ENCODE results near the gene SLC6A19. TPM values are rescaled to one million over a fixed set of nuclear protein-coding genes. Genes with fewer than 3 reads are reported as not detected.

Gene SLC6A19
- polyA plus RNA-seq, 1 of the 3 experiments (the other 2 are of a cell fraction), result not detected

DNA sequence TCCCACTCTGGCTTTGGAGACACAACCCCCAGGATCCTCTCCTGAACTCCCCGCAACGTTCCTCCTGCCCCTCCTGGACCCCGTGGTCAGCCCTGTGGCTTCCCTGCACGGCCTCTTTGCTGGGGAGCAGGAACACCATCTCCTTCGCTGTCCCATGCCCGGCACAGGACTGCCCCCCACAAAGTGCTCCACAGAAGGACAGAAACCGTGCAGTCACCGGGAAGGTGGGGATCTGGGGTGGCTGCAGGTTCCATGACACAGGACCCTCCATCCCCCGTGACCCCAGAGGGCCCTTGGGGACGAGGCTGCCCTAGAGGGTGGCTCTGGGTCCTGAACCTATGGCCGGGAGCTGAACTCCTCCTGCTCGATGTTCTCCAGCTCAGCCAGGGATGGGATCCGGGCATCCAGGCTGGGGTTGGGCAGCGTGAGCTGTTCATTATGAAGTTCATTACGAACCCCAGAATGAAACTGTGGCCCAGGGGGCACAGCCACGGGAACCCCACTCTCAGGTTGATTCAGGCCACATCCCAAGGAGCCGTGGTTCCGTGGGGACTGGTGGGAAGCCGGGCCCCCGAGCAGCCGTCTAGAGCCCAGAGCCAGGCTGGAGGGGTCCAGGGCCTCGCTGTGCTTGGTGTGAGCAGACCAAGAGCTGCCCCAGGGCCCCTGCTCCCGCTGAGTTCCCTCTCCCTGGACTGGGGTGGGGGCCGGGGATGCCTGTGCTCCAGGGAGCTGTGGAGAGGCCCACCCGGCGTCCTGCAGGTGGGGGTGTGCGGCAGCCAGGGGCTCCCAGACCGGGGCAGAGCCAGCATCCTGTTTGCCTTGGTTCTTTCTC, 684 bp upstream of the SLC6A19 start:
- H3K79me2 ChIP-seq (ENCODE audit: insufficient read depth), result no peaks in the 10 kb centered on the region
- no peaks in the 10 kb centered on the region for H3K9me2 ChIP-seq
- no peak overlapping the region for H2AFZ ChIP-seq (ENCODE audit: low read depth)
- TF ChIP-seq, protein P1, sequence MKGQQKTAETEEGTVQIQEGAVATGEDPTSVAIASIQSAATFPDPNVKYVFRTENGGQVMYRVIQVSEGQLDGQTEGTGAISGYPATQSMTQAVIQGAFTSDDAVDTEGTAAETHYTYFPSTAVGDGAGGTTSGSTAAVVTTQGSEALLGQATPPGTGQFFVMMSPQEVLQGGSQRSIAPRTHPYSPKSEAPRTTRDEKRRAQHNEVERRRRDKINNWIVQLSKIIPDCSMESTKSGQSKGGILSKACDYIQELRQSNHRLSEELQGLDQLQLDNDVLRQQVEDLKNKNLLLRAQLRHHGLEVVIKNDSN (IDR thresholded peaks at IDR 0.05; ENCODE audit: borderline replicate concordance, low read depth), result no peak
- TF ChIP-seq JUND (IDR thresholded peaks at IDR 0.05) (no peak), SMC3 (IDR thresholded peaks at IDR 0.05; ENCODE audit: low read depth, low read length) (no peak)
- TF ChIP-seq, protein P2, sequence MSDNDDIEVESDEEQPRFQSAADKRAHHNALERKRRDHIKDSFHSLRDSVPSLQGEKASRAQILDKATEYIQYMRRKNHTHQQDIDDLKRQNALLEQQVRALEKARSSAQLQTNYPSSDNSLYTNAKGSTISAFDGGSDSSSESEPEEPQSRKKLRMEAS (IDR thresholded peaks at IDR 0.05; ENCODE audit: low read depth), result no peak
- TF ChIP-seq, protein P3, sequence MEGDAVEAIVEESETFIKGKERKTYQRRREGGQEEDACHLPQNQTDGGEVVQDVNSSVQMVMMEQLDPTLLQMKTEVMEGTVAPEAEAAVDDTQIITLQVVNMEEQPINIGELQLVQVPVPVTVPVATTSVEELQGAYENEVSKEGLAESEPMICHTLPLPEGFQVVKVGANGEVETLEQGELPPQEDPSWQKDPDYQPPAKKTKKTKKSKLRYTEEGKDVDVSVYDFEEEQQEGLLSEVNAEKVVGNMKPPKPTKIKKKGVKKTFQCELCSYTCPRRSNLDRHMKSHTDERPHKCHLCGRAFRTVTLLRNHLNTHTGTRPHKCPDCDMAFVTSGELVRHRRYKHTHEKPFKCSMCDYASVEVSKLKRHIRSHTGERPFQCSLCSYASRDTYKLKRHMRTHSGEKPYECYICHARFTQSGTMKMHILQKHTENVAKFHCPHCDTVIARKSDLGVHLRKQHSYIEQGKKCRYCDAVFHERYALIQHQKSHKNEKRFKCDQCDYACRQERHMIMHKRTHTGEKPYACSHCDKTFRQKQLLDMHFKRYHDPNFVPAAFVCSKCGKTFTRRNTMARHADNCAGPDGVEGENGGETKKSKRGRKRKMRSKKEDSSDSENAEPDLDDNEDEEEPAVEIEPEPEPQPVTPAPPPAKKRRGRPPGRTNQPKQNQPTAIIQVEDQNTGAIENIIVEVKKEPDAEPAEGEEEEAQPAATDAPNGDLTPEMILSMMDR (IDR thresholded peaks at IDR 0.05), result no peak
- H3K9me3 ChIP-seq, result no peaks in the 10 kb centered on the region
- H3K9ac ChIP-seq, result no peak overlapping the region
- CTCF ChIA-PET, result interaction anchor here (1.1 to 4.6 kb wide), 3 partner anchors 33 to 444 kb away, joined by 3 to 23 read pairs (median 4); no protein-coding TSS in a partner anchor
- WGBS (ENCODE audit: low lambda C conversion rate), result 34% methylated on average over 15 of the region's 28 CpGs
- H3K27me3 ChIP-seq (ENCODE audit: insufficient read depth), result peaks cover 62% of the 10 kb centered on the region
- no peak overlapping the region for H3K4me3 ChIP-seq (ENCODE audit: low read depth in 2 of 2, low read length in 1 of 2)
- no peak overlapping the region for H3K27ac ChIP-seq (ENCODE audit: low read depth in 2 of 2, low read length in 1 of 2)
- no peaks in the 10 kb centered on the region for H3F3A ChIP-seq (replicated peaks; ENCODE audit: insufficient read depth)
- POLR2A ChIA-PET, result no interaction called here
- H3K36me3 ChIP-seq (replicated peaks in 1 of 2; ENCODE audit: control insufficient read depth in 1 of 2, insufficient read depth in 2 of 2, low read length in 1 of 2), result no peaks in the 10 kb centered on the region
- H4K20me1 ChIP-seq (ENCODE audit: insufficient read depth), result no peaks in the 10 kb centered on the region
- no peak overlapping the region for H3K4me2 ChIP-seq
- H3K4me1 ChIP-seq (ENCODE audit: control insufficient read depth in 1 of 2, insufficient read depth in 2 of 2, low read depth in 1 of 2, low read length in 1 of 2), result no peaks in the 10 kb centered on the region
- no peak for DNase-seq

DNA sequence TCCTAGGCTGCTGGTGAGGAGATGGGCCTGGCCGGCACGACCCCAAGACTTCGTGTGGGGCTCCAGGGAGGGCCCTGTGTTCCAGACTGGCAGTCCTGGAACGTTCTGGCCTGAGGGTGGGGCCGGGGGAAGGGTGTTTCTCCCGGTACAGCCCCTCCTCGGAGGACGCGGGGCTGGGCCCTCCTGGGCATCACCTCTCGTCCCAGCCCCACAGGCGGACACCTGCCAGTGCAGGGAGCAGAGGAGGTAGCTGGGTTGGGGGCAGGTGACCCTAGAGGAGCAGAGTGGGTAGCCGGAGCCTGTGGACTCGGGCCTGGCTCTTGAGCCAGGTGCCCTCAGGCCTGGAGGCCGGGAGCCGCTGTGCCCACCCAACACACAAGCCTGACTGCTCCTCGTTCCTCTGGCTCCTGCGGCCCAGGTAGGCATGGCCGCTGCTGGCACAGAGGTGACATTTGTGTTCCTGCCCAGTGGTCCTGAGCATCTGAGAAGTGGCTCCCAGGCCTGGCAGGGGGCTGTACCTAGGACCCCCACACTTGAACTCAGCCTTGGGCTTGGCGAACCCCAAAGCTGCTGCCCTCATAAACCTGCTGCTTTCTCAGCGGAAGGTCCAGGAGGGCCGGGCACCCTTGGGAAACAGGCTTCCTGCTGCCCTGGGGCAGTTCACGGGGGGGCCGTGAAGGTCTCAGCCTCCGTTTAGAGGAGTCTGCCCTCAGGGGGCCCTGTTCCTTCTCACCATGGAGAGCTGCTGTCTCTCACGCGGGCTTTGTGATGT, 817 bp downstream of the SLC6A19 start:
- H3K36me3 ChIP-seq (replicated peaks in 1 of 2; ENCODE audit: control insufficient read depth in 1 of 2, insufficient read depth in 2 of 2, low read length in 1 of 2), result no peaks in the 10 kb centered on the region
- H2AFZ ChIP-seq (ENCODE audit: low read depth), result no peak overlapping the region
- no peaks in the 10 kb centered on the region for H3F3A ChIP-seq (replicated peaks; ENCODE audit: insufficient read depth)
- no peaks in the 10 kb centered on the region for H4K20me1 ChIP-seq (ENCODE audit: insufficient read depth)
- ChIA-PET POLR2A (no interaction called here), CTCF (interaction anchor here (4.6 kb wide), 1 partner anchor 35 kb away, joined by 23 read pairs; no protein-coding TSS in a partner anchor)
- H3K9me2 ChIP-seq, result no peaks in the 10 kb centered on the region
- no peaks in the 10 kb centered on the region for H3K9me3 ChIP-seq
- H3K9ac ChIP-seq, result no peak overlapping the region
- WGBS (ENCODE audit: low lambda C conversion rate), result 36% methylated on average over 13 of the region's 26 CpGs
- no peaks in the 10 kb centered on the region for H3K4me1 ChIP-seq (ENCODE audit: control insufficient read depth in 1 of 2, insufficient read depth in 2 of 2, low read depth in 1 of 2, low read length in 1 of 2)
- no peak overlapping the region for H3K27ac ChIP-seq (ENCODE audit: low read depth in 2 of 2, low read length in 1 of 2)
- H3K4me3 ChIP-seq (ENCODE audit: low read depth in 2 of 2, low read length in 1 of 2), result no peak overlapping the region
- H3K79me2 ChIP-seq (ENCODE audit: insufficient read depth), result no peaks in the 10 kb centered on the region
- H3K27me3 ChIP-seq (ENCODE audit: insufficient read depth), result peaks cover 67% of the 10 kb centered on the region
- no peak overlapping the region for H3K4me2 ChIP-seq
- no peak for DNase-seq
- TF ChIP-seq, protein P3 (IDR thresholded peaks at IDR 0.05), result no peak
- TF ChIP-seq MEF2A (IDR thresholded peaks at IDR 0.05; ENCODE audit: borderline replicate concordance, low read depth) (no peak), EP300 (IDR thresholded peaks at IDR 0.05; ENCODE audit: borderline replicate concordance in 1 of 2, low read depth in 1 of 2, low read length in 1 of 2) (no peak), RFX5 (IDR thresholded peaks at IDR 0.05; ENCODE audit: low read length) (no peak), GABPA (IDR thresholded peaks at IDR 0.05; ENCODE audit: low read depth) (no peak), FOXJ3 (CRISPR knock-in tag; IDR thresholded peaks at IDR 0.05) (no peak), TAF1 (IDR thresholded peaks at IDR 0.05; ENCODE audit: borderline replicate concordance, low read depth, low read length) (no peak)
- TF ChIP-seq, protein P2 (IDR thresholded peaks at IDR 0.05; ENCODE audit: low read depth), result no peak
- TF ChIP-seq, protein P4, sequence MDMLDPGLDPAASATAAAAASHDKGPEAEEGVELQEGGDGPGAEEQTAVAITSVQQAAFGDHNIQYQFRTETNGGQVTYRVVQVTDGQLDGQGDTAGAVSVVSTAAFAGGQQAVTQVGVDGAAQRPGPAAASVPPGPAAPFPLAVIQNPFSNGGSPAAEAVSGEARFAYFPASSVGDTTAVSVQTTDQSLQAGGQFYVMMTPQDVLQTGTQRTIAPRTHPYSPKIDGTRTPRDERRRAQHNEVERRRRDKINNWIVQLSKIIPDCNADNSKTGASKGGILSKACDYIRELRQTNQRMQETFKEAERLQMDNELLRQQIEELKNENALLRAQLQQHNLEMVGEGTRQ (IDR thresholded peaks at IDR 0.05; ENCODE audit: borderline replicate concordance, low read depth, low read length), result no peak
- TF ChIP-seq, protein P5, sequence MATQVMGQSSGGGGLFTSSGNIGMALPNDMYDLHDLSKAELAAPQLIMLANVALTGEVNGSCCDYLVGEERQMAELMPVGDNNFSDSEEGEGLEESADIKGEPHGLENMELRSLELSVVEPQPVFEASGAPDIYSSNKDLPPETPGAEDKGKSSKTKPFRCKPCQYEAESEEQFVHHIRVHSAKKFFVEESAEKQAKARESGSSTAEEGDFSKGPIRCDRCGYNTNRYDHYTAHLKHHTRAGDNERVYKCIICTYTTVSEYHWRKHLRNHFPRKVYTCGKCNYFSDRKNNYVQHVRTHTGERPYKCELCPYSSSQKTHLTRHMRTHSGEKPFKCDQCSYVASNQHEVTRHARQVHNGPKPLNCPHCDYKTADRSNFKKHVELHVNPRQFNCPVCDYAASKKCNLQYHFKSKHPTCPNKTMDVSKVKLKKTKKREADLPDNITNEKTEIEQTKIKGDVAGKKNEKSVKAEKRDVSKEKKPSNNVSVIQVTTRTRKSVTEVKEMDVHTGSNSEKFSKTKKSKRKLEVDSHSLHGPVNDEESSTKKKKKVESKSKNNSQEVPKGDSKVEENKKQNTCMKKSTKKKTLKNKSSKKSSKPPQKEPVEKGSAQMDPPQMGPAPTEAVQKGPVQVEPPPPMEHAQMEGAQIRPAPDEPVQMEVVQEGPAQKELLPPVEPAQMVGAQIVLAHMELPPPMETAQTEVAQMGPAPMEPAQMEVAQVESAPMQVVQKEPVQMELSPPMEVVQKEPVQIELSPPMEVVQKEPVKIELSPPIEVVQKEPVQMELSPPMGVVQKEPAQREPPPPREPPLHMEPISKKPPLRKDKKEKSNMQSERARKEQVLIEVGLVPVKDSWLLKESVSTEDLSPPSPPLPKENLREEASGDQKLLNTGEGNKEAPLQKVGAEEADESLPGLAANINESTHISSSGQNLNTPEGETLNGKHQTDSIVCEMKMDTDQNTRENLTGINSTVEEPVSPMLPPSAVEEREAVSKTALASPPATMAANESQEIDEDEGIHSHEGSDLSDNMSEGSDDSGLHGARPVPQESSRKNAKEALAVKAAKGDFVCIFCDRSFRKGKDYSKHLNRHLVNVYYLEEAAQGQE (IDR thresholded peaks at IDR 0.05; ENCODE audit: low read depth, low read length), result no peak

All from SK-N-SH (cell line).